PC-9 (cell line): ENCODE measurements around the gene PLXNA1. TPM values are rescaled to one million over a fixed set of nuclear protein-coding genes. Genes with fewer than 3 reads are reported as not detected.

Source experiments
- Bru-seq: library from RNA; stranded (reverse); fragments of 400-500 nt; gene quantifications from one replicate; lab custom pipeline; 2021; lab: Mats Ljungman, UMichigan
- BruChase-seq, 2 experiments: library from RNA; stranded (reverse); fragments of 400-500 nt; gene quantifications; one replicate each; lab custom pipeline; 2021; lab: Mats Ljungman, UMichigan
- BruUV-seq: library from RNA; stranded (reverse); fragments of 400-500 nt; replicated peaks from 2 replicates; lab custom pipeline; 2021; lab: Mats Ljungman, UMichigan
- CTCF ChIA-PET: fragments of 300-600 bp; sonication (Branson Sonifier 250); formaldehyde crosslinking; loops from one replicate; lab custom pipeline; 2022; ENCODE audit warnings: antibody characterized with exemption; lab: Charles Lee
- POLR2A ChIA-PET: fragments of 300-600 bp; sonication (Branson Sonifier 250); formaldehyde crosslinking; loops from one replicate; lab custom pipeline; 2022; ENCODE audit warnings: antibody characterized with exemption; ENCODE audit not compliant: unreplicated experiment; lab: Charles Lee
- DNase-seq, 2 experiments: peaks; one replicate each; pipeline versions ENCODE4 v3.0.0 to v3.0.0-alpha.2; 2015 to 2022; ENCODE audit warnings: mixed read lengths in 1 of 2
- H2AFZ ChIP-seq: fragments of 200-600 bp; sonication (generic); 2 replicates; pipeline ENCODE4 v1.8.1; 2017; ENCODE audit warnings: antibody characterized with exemption
- H3F3A ChIP-seq: fragments of 200-600 bp; sonication (generic); 2 replicates; pipeline ENCODE4 v1.8.1; 2017; ENCODE audit warnings: antibody characterized with exemption, mild to moderate bottlenecking, low read depth; ENCODE audit not compliant: insufficient read depth
- H3K27ac ChIP-seq: fragments of 200-600 bp; sonication (generic); 2 replicates; pipeline ENCODE4 v1.6.1; 2016; ENCODE audit warnings: mixed run types
- H3K27me3 ChIP-seq: fragments of 200-600 bp; sonication (generic); 2 replicates; pipeline ENCODE4 v1.6.1; 2016; ENCODE audit warnings: low read depth, mixed run types; ENCODE audit not compliant: insufficient read depth
- H3K36me3 ChIP-seq: fragments of 200-600 bp; sonication (generic); 2 replicates; pipeline ENCODE4 v1.6.1; 2016; ENCODE audit warnings: low read depth, mixed run types
- H3K4me1 ChIP-seq: fragments of 200-600 bp; sonication (generic); replicated peaks from 2 replicates; pipeline ENCODE4 v1.6.1; 2016; ENCODE audit warnings: mixed run types; ENCODE audit not compliant: insufficient read depth
- H3K4me2 ChIP-seq: fragments of 200-600 bp; sonication (generic); 2 replicates; pipeline ENCODE4 v1.6.1; 2017; ENCODE audit warnings: mixed run types
- H3K4me3 ChIP-seq: fragments of 200-600 bp; sonication (generic); 2 replicates; pipeline ENCODE4 v1.6.1; 2016; ENCODE audit warnings: mixed run types
- H3K79me2 ChIP-seq: fragments of 200-600 bp; sonication (generic); 2 replicates; pipeline ENCODE4 v1.6.1; 2017; ENCODE audit warnings: low read depth, mixed run types
- H3K9me2 ChIP-seq: fragments of 200-600 bp; sonication (generic); 2 replicates; pipeline ENCODE4 v1.8.1; 2017; ENCODE audit warnings: mild to moderate bottlenecking; ENCODE audit not compliant: insufficient read depth
- H3K9me3 ChIP-seq: fragments of 200-600 bp; sonication (generic); 2 replicates; pipeline ENCODE4 v1.8.1; 2016; ENCODE audit warnings: low read depth; ENCODE audit not compliant: insufficient read depth
- H4K20me1 ChIP-seq: fragments of 200-600 bp; sonication (generic); 2 replicates; pipeline ENCODE4 v1.8.1; 2017; ENCODE audit not compliant: insufficient read depth
- CTCF ChIP-seq: fragments of 200-600 bp; sonication (generic); conservative IDR thresholded peaks from 2 replicates; pipeline ENCODE4 v1.6.1; 2017; ENCODE audit warnings: mixed run types, antibody characterized with exemption, mild to moderate bottlenecking, moderate library complexity
- EZH2 ChIP-seq: fragments of 200-600 bp; sonication (generic); IDR thresholded peaks from 2 replicates; pipeline ENCODE4 v1.8.0; 2017; ENCODE audit warnings: antibody characterized with exemption, low read depth
- intact Hi-C: fragments of 100-400 bp; cut with micrococcal nuclease; formaldehyde crosslinking; loops from one replicate; pipeline ENCODE4 v1.10.0; 2022; ENCODE audit not compliant: unreplicated experiment
- long read RNA-seq: library from polyadenylated mRNA; stranded (forward); transcript quantifications from one replicate; pipeline ENCODE4 v2.0.0, GENCODE V29; 2022
- total RNA-seq: library from RNA; stranded (reverse); gene quantifications from 2 replicates; pipeline ENCODE4 v1.2.3, GENCODE V29; 2021

Gene PLXNA1
- 83.1 and 88.2 TPM in 2 replicates for total RNA-seq
- Bru-seq, nascent RNA = percentile 66 among the genes with signal in this experiment
- BruChase-seq, experiment 1, labeled RNA remaining after a 2-hour chase = percentile 81 among the genes with signal in this experiment
- BruChase-seq, experiment 2, labeled RNA remaining after a 6-hour chase = percentile 89 among the genes with signal in this experiment
- long read RNA-seq, partial matches to known transcripts = 20 of 165 reads
- long read RNA-seq, other reads (novel, unspliced or antisense) = 145 of 165 reads

DNA sequence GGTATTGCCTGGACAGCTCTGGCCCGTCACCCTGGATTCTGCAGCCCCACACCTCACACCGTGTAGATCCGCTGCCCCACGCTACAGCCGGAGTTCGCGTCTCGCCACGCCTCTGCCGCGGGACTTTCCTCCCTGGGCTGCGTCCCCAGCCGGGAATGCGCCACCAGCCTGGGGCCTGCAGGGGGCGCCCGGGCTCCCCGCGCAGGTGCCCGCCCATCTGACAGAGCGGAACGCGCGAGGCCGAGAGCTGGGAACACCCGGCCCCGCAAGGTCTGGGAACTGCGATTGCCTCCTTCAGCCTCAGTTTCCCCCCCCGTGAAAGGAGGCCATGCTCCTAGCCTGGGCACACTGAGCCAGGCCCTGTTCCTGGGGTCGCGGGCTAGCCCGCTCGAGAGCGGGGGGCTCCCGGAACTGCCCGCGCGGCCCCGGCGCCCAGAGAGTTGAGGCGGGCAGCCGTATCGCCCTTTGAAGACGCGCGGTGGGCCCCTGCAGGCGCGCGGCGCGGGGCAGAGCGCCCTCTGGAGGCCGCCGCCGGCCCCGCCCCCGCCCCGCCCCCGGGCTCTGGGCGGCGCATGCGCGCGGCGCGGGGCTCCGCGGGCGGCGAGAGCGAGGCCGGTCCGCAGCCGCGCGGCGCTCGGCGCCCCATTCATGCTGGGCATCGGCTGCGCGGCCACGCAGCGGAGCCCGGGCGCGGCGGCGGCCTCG, at the start of gene PLXNA1:
PLXNA1 (plus strand) TSS at position 645 of the 705 bp plus-strand sequence. CDS start 5,479 bp downstream, outside the sequence.
- H3K27ac ChIP-seq = no peak within 1 kb of the TSS
- H2AFZ ChIP-seq = peak within 1 kb of the TSS; percentile 90
- CTCF ChIA-PET = interaction anchor here (0.7 to 1.2 kb wide), 3 partner anchors 132 to 230 kb away, joined by 3 to 5 read pairs (median 3); no protein-coding TSS in a partner anchor
- peak within 1 kb of the TSS; percentile 95 for H3K4me2 ChIP-seq
- BruUV-seq = no TSS peak
- no peaks in the 10 kb centered on the region for H3K27me3 ChIP-seq
- H3K9me2 ChIP-seq = no peaks in the 10 kb centered on the region
- intact Hi-C loops = loop anchor here (1.0 to 10.0 kb wide), 7 partner anchors 71 to 505 kb away; partner anchors contain the start of gene ZXDC
- H3F3A ChIP-seq = peaks cover 8% of the 10 kb centered on the region
- H3K4me3 ChIP-seq = peak within 1 kb of the TSS; percentile 86
- H3K4me1 ChIP-seq = peaks cover 20% of the 10 kb centered on the region
- no peak for TF ChIP-seq EZH2
- TF ChIP-seq CTCF = peak; percentile 93
- peak in 1 of 2 experiments; percentile 82 for DNase-seq
- no peaks in the 10 kb centered on the region for H3K36me3 ChIP-seq
- no peaks in the 10 kb centered on the region for H3K9me3 ChIP-seq
- POLR2A ChIA-PET = interaction anchor here (0.7 kb wide), 1 partner anchor 71 kb away, joined by 3 read pairs; no protein-coding TSS in a partner anchor
- H4K20me1 ChIP-seq = peaks cover 34% of the 10 kb centered on the region
- peaks cover 40% of the 10 kb centered on the region for H3K79me2 ChIP-seq

- Histone ChIP-seq H3K4me3 (no peak overlapping the region), H3K4me1 (peaks cover 11% of the 10 kb centered on the region), H3K79me2 (no peaks in the 10 kb centered on the region), H4K20me1 (no peaks in the 10 kb centered on the region), H3K9me2 (no peaks in the 10 kb centered on the region), H3K27me3 (no peaks in the 10 kb centered on the region), H3K9me3 (no peaks in the 10 kb centered on the region), H3K4me2 (no peak overlapping the region), H3F3A (no peaks in the 10 kb centered on the region), H3K27ac (no peak overlapping the region), H3K36me3 (no peaks in the 10 kb centered on the region), H2AFZ (no peak overlapping the region)
- intact Hi-C loops = no loop called here
- no peak for DNase-seq
- TF ChIP-seq CTCF (no peak), EZH2 (no peak)
- ChIA-PET CTCF (no interaction called here), POLR2A (interaction anchor here (0.6 kb wide), 1 partner anchor 472 kb away, joined by 3 read pairs; no protein-coding TSS in a partner anchor)
- no TSS peak for BruUV-seq
Observed at GRCh38 chr3:126934031-126934531, 48.8 kb upstream of the PLXNA1 start.

GRCh38 chr3:126934991-126935390, 47.9 kb upstream of the PLXNA1 start:
- intact Hi-C loops = no loop called here

More at GRCh38 chr3:126934991-126935390, 47.9 kb upstream of the PLXNA1 start:
- H3K4me1 ChIP-seq = peaks cover 10% of the 10 kb centered on the region
- H3K9me2 ChIP-seq = no peaks in the 10 kb centered on the region
- no peak overlapping the region for H3K27ac ChIP-seq
- H2AFZ ChIP-seq = no peak overlapping the region
- DNase-seq = no peak
- BruUV-seq = no TSS peak
- H3K9me3 ChIP-seq = no peaks in the 10 kb centered on the region
- H3K79me2 ChIP-seq = no peaks in the 10 kb centered on the region
- POLR2A ChIA-PET = no interaction called here
- no peaks in the 10 kb centered on the region for H3F3A ChIP-seq
- no peak for TF ChIP-seq EZH2
- TF ChIP-seq CTCF = no peak
- H3K4me2 ChIP-seq = no peak overlapping the region
- H3K27me3 ChIP-seq = no peaks in the 10 kb centered on the region
- no peak overlapping the region for H3K4me3 ChIP-seq
- H3K36me3 ChIP-seq = no peaks in the 10 kb centered on the region
- CTCF ChIA-PET = no interaction called here
- no peaks in the 10 kb centered on the region for H4K20me1 ChIP-seq
